Effector memory CD8-positive, alpha-beta T cell (primary cell): ENCODE measurements around the gene KAT2A.

ENCODE experiments used
- ATAC-seq: fragments of 150-1000 bp; cut with Tn5 transposase; replicated peaks from 2 replicates; pipeline ENCODE4 v1.10.0; 2021; ENCODE audit warnings: mild to moderate bottlenecking, moderate library complexity
- DNase-seq, 3 experiments: peaks; one replicate each; pipeline ENCODE4 v3.0.0; 2021
- H3K27ac Mint-ChIP-seq, 2 donors: one replicate each; pipeline ENCODE4 v1.8.0; 2022; ENCODE audit warnings: mild to moderate bottlenecking in 2 of 2, mixed read lengths in 2 of 2, moderate library complexity in 2 of 2
- H3K27me3 Mint-ChIP-seq, 2 donors: one replicate each; pipeline ENCODE4 v1.8.0; 2022; ENCODE audit warnings: mixed read lengths in 2 of 2
- H3K36me3 Mint-ChIP-seq: one replicate; pipeline ENCODE4 v1.8.0; 2022; ENCODE audit warnings: mild to moderate bottlenecking, moderate library complexity, mixed read lengths; ENCODE audit not compliant: insufficient read depth
- H3K4me1 Mint-ChIP-seq, 2 donors: one replicate each; pipeline ENCODE4 v1.8.0; 2022; ENCODE audit warnings: low read depth in 2 of 2, mixed read lengths in 2 of 2
- H3K4me3 Mint-ChIP-seq, 2 donors: one replicate each; pipeline ENCODE4 v1.8.0; 2022; ENCODE audit warnings: mild to moderate bottlenecking in 2 of 2, mixed read lengths in 2 of 2, moderate library complexity in 2 of 2
- H3K9me3 Mint-ChIP-seq, 2 donors: one replicate each; pipeline ENCODE4 v1.8.0; 2022; ENCODE audit warnings: mixed read lengths in 2 of 2

Gene KAT2A

GRCh38 chr17:42087736-42088705 is 33.1 kb downstream of the KAT2A start:
- no peak overlapping the region for H3K4me3 Mint-ChIP-seq
- H3K36me3 Mint-ChIP-seq = no peaks in the 10 kb centered on the region
- peaks cover 16 to 40% of the 10 kb centered on the region in 2 donors for H3K27me3 Mint-ChIP-seq
- H3K27ac Mint-ChIP-seq = no peak overlapping the region
- H3K9me3 Mint-ChIP-seq = no peaks in the 10 kb centered on the region
- ATAC-seq (no peak), DNase-seq (no peak)
- H3K4me1 Mint-ChIP-seq = no peaks in the 10 kb centered on the region

DNA sequence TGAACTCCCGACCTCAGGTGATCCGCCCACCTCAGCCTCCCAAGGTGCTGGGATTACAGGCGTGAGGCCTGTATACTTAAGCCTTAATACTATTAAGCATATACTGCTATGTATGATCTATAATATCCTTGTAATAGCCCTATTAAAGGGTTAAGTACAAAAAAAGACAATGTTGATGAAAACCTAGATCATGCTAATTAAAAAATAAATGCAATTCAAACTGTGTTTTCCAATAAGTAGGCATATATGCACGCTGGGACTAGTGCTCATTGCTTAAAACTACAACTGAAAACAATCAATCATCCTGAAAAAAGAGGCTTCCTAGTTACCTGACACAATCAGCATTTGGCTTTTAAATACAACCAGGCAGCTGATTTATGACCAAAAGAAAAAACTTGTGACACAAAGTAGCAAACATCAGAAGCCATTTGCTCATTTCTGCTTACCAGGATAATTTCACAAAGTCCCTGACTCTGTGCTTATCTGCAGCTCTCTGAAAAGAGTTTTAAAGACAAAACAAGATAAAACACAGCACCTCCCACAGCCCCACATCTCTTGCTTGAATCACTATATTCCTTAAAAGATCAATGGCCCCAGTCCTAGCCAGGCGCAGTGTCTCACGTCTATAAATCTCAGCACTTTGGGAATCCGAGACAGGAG is 34.0 kb downstream of the KAT2A start:
- Mint-ChIP-seq H3K27ac (no peak overlapping the region), H3K4me3 (no peak overlapping the region), H3K27me3 (peaks cover 16 to 31% of the 10 kb centered on the region in 2 donors), H3K36me3 (no peaks in the 10 kb centered on the region), H3K9me3 (no peaks in the 10 kb centered on the region), H3K4me1 (no peaks in the 10 kb centered on the region)
- DNase-seq (no peak), ATAC-seq (no peak)

DNA sequence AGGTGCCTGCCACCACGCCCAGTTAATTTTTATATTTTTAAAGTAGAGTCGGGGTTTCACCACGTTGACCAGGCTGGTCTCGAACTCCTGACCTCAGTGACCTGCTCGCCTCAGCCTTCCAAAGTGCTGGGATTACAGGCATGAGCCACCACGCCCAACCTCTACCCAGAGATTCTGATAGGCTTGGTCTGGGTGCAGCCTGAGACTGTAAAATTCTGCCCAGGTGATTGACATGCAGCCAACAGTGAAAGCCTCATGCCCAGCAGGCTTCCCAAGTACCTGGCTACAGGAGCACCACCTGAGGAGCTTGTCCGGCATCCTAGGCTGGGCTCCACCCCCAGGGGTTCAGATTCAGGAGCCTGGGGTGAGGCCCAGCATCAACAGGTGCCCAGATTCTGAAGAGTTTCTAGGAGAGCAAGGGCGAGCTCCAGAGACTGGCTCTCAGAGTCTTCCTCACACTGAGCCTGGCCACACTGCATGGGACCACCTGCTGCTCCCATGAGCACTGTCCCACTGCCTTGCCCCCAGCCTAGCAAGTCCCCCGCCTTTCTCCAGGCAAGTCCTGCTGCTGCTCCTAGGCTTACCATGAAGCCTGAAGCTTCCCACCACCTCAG is 39.5 kb downstream of the KAT2A start:
- no peaks in the 10 kb centered on the region for H3K36me3 Mint-ChIP-seq
- no peaks in the 10 kb centered on the region for H3K4me1 Mint-ChIP-seq
- no peak for DNase-seq
- no peak overlapping the region for H3K4me3 Mint-ChIP-seq
- H3K9me3 Mint-ChIP-seq = no peaks in the 10 kb centered on the region
- H3K27me3 Mint-ChIP-seq = no peaks in the 10 kb centered on the region
- no peak for ATAC-seq
- H3K27ac Mint-ChIP-seq = no peak overlapping the region

DNA sequence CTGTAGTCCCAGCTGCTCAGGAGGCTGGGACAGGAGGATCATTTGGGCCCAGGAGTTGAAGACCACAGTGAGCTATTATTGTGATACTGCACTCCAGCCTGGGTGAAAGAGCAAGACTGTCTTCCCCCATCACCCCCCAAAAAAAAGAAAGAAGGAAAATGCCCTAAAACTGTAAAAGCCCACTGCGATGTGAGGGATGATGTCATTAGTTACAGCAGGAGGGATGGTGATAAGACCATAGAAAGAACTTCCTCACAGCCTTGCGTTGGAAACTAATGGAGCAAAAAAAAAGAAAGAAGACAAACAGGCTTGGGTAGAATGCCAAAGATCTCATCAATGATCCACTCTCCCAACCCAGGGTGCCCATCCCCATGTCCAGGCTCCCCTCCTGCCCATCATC is 41.6 kb downstream of the KAT2A start:
- H3K36me3 Mint-ChIP-seq = no peaks in the 10 kb centered on the region

GRCh38 chr17:42078396-42079043 is 42.6 kb downstream of the KAT2A start:
- no peak for DNase-seq
- no peak overlapping the region for H3K27ac Mint-ChIP-seq
- H3K4me1 Mint-ChIP-seq = peaks cover 0 to 1% of the 10 kb centered on the region in 2 donors
- H3K9me3 Mint-ChIP-seq = no peaks in the 10 kb centered on the region
- H3K36me3 Mint-ChIP-seq = peaks cover 2% of the 10 kb centered on the region
- no peak overlapping the region for H3K4me3 Mint-ChIP-seq
- H3K27me3 Mint-ChIP-seq = peaks cover 1 to 26% of the 10 kb centered on the region in 2 donors
- ATAC-seq = no peak

More for the DNA sequence above, 41.6 kb downstream of the KAT2A start:
- Mint-ChIP-seq H3K4me3 (no peak overlapping the region), H3K9me3 (no peaks in the 10 kb centered on the region), H3K27ac (no peak overlapping the region), H3K4me1 (no peaks in the 10 kb centered on the region), H3K27me3 (peaks cover 0 to 16% of the 10 kb centered on the region in 2 donors)
- DNase-seq (no peak), ATAC-seq (no peak)

DNA sequence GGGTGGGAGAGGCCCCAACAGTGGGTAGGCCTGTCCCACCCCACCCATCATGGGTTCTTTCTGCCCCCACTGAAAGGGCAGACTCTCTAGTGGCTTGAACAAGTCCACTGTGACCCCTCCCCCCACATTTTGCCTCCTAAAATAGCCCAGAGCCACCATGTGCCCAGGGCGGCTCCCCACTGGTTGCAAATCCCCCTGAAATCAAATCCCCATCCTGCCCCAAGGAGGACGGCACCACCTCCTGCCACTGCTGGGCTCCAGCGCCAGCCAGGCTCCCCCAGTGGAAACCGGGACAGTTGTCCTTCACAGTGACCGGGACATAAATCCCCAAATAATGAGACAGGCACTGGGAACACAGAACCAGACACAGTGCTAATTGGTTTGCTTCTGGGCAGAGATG is 43.4 kb downstream of the KAT2A start:
- Mint-ChIP-seq H3K27ac (no peak overlapping the region), H3K9me3 (no peaks in the 10 kb centered on the region), H3K4me1 (peaks cover 0 to 2% of the 10 kb centered on the region in 2 donors), H3K36me3 (peaks cover 2% of the 10 kb centered on the region), H3K27me3 (peaks cover 4 to 34% of the 10 kb centered on the region in 2 donors), H3K4me3 (no peak overlapping the region)
- ATAC-seq (no peak), DNase-seq (no peak)

DNA sequence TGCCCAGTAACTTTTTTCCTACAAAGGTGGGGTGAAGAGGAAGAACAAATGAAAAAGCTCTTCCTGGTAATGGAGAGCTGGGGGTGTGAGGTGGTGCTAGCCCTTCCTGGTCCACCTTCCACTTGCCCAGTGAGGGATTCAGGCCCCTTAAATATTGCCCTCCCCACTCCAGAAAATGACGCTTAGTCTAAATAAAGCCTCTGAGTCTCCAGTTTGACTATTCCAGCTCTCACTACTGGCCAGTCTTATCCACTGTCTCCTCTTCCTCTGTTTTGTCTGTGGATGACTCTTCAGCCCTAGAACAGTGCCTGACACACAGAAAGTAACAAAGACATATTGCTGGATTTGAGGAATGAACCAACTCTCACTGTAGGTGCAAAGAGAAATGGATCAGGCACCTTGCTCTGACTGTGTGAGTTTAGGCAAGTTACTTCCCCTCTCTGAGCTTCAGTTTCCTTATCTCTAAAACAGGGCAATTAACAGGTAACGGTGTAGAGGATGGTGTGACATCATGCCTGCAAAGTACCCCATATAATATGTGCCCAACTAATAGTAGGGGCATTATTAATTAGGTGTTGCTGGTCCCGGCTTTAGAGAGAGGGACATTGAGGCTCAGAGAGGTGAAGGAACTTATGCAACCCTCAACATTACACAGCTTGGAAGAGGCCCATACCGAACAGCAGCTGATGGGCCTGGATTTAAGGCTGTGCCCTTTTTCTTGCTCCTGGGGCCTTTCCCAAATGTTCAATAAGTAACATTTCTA is 44.2 kb downstream of the KAT2A start:
- Mint-ChIP-seq H3K27ac (no peak overlapping the region), H3K36me3 (peaks cover 2% of the 10 kb centered on the region), H3K27me3 (peaks cover 6 to 39% of the 10 kb centered on the region in 2 donors), H3K9me3 (no peaks in the 10 kb centered on the region), H3K4me1 (peaks cover 0 to 2% of the 10 kb centered on the region in 2 donors), H3K4me3 (no peak overlapping the region)
- ATAC-seq (no peak), DNase-seq (no peak)

GRCh38 chr17:42075789-42076188 is 45.4 kb downstream of the KAT2A start:
- H3K27me3 Mint-ChIP-seq = peaks cover 16 to 51% of the 10 kb centered on the region in 2 donors
- H3K36me3 Mint-ChIP-seq = peaks cover 2% of the 10 kb centered on the region
- peak overlapping the region in 1 of 2 donors; percentile 55 for H3K27ac Mint-ChIP-seq
- DNase-seq = no peak
- peaks cover 0 to 7% of the 10 kb centered on the region in 2 donors for H3K4me1 Mint-ChIP-seq
- H3K9me3 Mint-ChIP-seq = no peaks in the 10 kb centered on the region
- ATAC-seq = no peak
- H3K4me3 Mint-ChIP-seq = no peak overlapping the region

DNA sequence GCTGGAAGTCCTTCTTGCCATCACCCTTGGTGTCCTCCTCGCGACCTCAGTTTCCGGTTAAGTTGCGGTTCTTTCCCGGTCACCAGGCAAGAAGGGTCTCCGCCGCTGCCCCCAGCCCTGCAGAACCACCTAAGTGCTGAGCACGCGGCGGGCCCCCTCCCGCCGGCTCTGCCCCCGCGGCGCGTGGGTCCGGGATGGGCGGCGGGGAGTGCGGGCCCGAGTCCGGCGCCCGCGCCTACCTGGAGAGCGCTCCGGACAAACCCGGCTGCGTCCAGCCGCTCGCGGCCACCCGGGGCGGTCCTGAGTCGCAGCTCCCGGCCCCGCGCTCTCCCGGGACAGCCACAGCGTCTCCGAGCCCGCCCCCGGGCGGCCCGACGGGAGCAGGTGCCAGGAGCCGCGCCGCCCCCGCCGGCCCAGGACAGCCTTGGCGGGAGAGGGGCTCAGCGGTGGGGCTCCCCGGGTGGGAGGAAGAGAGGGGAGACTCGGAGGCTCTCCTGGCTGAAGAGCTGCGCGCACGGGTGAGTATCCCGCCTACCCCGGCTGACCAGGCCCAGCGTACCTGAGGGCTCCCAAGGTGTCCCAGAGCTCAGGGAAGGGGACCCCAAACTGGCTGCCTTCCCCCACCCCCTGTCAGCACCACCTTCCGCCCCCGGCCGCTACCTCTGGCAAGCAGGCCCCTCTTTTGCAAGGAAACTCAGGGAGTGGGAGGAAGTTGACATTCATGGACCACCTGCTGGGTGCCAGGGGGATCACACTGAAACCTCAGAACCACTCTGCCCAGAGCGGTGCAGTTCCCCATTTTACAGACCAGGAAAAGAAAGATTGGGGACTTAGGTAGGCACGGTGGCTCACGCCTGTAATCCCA is 48.6 kb downstream of the KAT2A start:
- Mint-ChIP-seq H3K4me1 (peaks cover 0 to 7% of the 10 kb centered on the region in 2 donors), H3K27ac (peak overlapping the region in 1 of 2 donors; percentile 44), H3K9me3 (no peaks in the 10 kb centered on the region), H3K27me3 (peaks cover 23 to 68% of the 10 kb centered on the region in 2 donors), H3K4me3 (peak overlapping the region; percentile 38 to 58), H3K36me3 (peaks cover 2% of the 10 kb centered on the region)
- DNase-seq (no peak), ATAC-seq (no peak)

GRCh38 chr17:42071810-42072209 is 49.4 kb downstream of the KAT2A start:
- peaks cover 23 to 68% of the 10 kb centered on the region in 2 donors for H3K27me3 Mint-ChIP-seq
- ATAC-seq (no peak), DNase-seq (no peak)
- H3K9me3 Mint-ChIP-seq = no peaks in the 10 kb centered on the region
- peaks cover 2% of the 10 kb centered on the region for H3K36me3 Mint-ChIP-seq
- peaks cover 0 to 7% of the 10 kb centered on the region in 2 donors for H3K4me1 Mint-ChIP-seq
- peak overlapping the region; percentile 23 to 58 for H3K4me3 Mint-ChIP-seq
- peak overlapping the region; percentile 38 to 44 for H3K27ac Mint-ChIP-seq

DNA sequence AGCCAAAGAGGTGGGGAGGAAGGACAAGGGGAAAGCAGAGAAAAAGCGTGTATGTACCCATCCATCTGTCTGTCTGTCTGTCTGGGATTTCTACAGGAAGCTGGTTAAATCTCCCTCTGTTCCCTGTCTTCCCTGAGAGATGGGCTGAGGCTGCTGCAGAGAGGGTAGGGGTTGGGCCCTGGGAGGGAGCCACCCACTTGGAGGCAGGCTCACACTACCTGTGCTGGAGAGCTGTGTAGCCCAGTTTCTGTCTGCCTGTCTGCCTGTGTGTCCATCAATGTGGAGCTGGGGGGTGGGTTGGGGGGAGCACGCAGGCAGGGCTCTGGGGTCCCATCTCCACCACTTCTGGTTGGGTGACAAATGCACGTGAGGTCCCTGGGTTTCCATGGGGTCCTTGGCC is 52.2 kb downstream of the KAT2A start:
- peaks cover 2% of the 10 kb centered on the region for H3K36me3 Mint-ChIP-seq

More for the DNA sequence above, 52.2 kb downstream of the KAT2A start:
- no peaks in the 10 kb centered on the region for H3K9me3 Mint-ChIP-seq
- DNase-seq = no peak
- H3K4me3 Mint-ChIP-seq = no peak overlapping the region
- peaks cover 27 to 51% of the 10 kb centered on the region in 2 donors for H3K27me3 Mint-ChIP-seq
- no peak for ATAC-seq
- no peak overlapping the region for H3K27ac Mint-ChIP-seq
- peaks cover 0 to 10% of the 10 kb centered on the region in 2 donors for H3K4me1 Mint-ChIP-seq
